ENCODE measurements around the gene CALCR.

Gene CALCR

DNA sequence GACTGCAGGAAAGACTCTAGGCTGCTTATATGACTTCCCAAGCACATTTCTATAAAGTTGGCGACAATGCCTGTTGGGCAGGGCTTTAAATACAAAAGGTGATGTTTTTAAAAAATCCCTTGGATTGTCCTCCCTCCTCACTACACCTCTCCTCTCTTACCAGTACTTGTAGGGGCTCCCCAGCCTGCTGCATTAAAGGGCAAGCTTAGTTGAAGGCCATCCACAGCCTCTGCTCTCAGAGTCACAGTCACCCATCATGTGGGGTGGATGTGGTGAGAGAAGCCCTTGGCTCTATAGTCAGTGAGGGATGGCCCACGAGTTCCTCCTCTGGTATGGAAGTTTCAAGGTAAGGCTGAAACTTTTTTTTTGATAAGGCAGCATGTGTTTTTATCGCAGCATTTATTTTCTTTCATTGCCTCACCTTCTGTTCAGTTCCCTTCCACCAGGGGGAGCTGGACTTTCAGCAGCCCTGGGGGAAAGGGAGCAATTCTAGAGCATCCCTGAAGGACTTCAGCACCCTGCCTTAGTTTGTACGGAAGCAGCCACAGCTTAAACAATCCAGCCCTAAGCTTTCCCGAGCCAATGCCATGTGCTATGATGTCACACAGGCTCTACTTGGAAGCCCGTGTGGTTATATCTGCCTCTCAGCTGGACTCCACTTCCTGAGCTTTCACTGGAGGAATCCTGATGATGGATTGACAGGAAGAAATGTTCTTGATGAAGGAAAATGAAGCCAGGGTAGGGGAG is 131.9 kb downstream of the CALCR start:
- DNase-seq, result peak; percentile 43 to 69 (median 62)

DNA sequence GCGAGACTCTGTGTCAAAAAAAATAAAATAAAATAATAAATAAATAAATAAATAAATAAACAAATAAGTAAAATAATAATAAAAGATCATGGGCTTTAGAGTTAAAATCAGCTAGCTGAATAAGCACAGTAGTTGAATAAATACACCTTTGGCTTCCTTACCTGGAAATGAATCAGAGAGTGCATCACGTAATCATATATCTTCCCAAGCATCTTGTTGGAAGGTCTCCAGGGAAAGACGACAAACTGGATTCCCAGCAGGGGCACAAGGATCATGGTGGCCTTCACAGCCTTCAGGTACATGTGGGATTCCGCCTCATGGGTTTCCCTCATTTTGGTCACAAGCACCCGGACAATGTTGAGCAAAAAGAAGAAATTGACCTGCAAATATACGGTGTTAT is 138.7 kb downstream of the CALCR start:
- no peak for DNase-seq

DNA sequence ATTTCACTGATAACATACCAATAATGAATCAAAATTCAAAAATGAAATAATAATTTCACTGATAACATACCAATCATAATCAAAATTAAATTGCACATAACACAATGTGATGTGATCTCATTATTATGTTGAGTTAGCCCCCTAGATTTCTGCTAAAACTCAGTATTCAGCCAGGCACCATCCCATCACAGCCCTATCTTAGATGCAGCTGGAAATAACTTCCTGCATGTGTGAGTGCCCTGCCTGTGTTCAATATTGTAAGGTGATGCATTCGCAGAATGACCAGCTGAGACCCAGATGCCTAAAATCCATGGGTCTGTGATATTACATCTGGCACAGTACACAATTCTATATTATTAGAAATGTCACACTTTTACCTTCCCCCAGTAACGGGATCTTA is 142.4 kb downstream of the CALCR start:
- no peak for DNase-seq

DNA sequence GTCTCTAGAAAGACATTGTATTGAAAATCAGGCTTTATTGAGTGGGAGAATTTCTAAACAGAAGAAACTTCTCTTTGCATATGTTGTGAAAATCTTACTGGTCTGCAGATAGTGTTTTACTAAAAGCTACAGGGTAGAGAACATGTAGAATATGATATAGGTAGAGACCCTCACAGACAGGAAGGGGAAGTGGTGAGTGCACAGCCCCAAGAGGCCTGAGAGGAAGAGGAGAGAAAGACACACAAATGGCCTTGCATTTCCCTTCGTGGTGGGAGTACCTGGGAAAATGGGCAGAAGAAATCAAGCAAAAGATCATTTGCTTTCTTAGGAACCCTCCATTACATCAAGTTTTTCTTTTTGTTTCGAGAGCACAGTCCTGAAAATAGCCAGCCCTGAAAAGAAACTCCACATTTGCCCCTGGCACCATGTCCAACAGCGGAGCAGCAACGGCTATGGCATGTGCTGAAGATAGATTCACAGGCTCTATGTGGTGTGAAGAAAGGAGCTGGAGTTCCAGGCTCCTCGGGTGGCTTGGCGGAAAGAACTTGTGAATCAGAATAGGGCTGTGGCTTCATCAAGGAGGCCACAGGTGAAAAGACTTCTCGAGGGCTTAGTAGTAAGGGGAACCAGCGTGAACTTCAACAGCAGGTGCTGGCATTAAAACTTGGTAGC is 143.5 kb downstream of the CALCR start:
- DNase-seq, result no peak

DNA sequence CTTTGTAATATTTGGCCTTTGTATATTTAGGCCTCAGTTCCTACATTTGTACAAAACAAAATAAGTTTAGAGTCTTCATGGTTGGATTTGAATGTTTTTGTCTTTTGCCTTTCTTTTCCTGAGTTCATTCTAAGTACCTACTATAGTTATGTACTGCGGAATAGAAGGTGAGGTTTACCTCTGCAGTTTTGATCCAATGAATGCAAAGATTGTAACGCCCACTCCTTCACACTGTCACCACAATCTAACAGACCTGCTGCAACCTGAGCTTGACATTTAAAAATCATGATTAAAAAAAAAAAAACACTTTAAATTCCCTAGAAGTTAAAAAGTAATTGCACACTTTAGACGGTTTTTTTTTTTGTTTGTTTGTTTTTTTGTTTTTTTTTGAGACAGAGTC is 145.0 kb downstream of the CALCR start:
- DNase-seq, result no peak

DNA sequence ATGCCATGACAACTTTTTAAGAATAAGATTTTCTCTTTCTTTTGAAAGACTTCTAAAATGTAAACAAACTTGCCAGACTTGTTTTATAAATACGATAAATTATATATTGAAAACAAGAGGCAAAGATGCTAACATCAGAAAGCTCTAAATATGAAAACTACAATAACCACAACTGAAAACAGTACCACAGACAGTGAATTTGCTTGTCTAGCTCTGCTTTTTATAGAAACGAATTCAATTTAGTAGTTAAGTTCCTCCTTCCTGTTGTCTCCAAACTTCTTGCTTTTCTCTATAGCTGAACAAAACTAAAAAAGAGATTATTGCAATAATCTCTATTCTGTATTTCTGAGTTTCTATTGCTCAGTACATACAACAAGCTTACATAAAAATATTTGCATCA is 147.4 kb downstream of the CALCR start:
- peak in 1 of 3 donors; percentile 15 for DNase-seq

DNA sequence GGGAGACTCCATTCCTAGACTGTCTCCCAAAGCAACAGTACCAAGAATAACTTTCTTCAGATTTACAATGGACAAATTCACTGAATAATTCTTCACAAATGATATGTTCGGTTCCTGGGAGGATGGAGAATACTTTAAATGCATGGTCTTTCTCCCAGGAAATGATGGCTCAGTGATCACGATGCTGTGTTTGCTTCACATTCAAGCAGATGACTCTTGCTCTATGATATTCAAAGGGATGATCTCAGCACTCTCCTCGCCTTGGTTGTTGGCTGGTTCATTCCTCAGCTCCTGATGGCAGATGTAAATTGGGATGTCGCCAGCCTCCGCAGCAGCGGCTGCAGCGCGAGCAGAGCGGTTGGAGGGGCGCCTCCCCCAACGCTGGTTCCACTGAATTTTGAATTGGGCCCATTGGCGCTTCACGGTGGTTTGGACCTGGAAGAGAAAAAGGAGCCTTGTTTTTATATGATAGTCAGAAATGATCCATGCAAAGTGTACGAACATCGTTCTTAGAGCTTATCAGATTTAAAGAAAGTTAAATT is 148.3 kb downstream of the CALCR start:
- DNase-seq, result no peak

DNA sequence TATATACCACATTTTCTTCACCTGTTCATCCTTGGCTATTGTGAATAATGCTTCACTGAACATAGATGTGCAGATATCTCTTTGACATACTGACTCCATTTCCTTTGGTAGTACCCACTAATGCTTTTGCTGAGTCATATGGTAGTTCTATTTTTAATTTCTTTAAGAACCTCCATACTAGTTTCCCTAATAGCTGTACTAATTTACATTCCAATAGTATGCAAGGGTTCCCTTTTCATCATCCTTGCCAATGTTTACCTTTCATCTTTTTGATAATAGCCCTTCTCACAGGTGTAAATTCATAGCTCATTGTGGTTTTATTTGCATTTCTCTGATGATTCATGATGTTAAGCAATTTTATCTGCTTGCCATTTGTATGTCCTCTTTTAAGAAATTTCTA is 159.9 kb downstream of the CALCR start:
- no peak for DNase-seq

DNA sequence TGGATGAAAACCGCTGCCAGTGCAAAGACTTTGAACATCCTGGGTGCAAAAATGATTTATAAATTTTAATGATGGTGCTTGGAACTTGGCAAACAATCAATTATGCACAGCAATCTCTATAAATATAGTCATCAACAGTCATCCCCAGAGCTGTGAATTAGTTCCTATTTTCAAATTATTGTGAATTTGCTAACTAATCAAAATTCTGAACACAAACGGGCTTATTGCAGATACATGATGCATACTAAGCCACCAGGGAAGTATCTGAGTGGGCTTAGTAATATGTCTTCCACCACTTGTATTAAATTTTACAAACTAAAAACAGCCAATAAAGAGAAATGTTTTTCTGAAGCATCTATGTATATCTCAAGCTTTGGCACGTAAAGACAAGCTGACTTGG is 165.2 kb downstream of the CALCR start:
- DNase-seq, result no peak

DNA sequence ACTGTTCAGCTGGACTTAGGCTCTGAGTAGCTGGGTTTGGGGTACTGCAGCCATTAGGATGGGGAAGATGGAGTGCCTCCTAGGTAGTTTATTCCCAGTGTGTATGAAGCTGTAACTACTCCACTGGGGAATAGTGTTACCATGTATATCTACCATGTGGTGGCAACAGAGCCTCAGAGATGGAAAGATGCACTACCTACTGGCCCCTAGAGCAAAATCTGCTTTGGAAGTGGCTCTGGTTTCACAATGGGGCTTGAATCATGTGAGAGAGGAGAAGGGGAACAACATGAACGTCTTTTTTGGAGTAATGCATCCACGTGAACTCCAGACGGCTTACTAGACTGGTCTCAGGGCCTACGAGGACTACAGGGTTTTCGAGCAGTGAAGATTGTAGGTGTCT is 167.3 kb downstream of the CALCR start:
- DNase-seq, result no peak

DNA sequence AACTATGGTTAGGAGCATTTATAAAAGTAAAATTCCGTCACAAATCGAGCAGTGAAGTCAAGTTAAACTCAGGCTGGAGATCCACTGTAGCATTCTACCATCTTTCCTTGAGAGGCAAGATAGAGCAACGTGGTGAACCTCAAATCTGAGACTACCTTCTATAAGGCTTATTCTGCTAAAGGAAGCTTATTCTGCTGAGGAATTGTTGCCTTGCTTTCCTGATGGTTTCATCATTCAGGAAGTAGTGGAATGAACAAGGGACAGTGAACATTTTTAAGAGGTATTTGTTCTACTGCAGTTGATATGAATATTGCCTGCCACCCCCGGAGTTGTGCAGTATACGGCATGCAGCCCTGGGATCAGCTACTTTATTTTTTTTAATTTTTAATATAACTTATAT is 171.6 kb downstream of the CALCR start:
- no peak for DNase-seq

DNA sequence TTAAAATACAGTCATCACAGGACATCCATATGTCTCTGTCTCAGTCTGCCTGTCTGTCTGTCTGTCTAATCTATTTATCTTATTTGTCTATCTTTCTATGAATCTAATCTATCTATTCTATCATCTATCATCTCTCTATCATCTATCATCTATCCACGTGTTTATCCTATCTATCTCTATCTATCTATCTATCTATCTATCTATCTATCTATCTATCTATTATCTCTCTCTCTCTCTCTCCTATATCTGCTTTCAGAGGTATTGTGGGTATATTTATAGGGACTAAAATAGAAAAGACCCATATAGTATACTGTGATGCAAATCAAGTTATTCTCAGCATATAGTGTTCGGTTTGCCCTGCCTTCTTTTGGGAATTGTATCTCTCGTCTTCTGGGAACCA is 174.9 kb downstream of the CALCR start:
- DNase-seq, result no peak

DNA sequence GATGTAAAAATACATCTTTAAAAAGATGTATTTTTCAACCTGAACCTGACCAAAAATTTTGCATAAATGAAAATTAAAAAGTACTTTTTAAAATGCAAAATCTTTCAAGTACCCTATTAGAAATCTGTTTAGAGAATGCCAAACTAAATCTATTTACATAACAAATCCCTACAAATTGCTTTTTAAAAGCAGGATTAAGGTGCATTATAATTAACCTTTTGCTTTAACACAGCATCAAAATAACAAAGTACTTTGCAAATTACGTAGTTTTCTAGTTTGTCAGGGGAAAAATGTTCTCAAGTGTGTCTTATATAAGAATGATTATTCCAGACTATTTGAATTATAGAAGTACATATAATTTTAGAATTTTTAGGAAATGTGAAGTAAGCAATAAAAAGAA is 181.5 kb downstream of the CALCR start:
- no peak for DNase-seq

DNA sequence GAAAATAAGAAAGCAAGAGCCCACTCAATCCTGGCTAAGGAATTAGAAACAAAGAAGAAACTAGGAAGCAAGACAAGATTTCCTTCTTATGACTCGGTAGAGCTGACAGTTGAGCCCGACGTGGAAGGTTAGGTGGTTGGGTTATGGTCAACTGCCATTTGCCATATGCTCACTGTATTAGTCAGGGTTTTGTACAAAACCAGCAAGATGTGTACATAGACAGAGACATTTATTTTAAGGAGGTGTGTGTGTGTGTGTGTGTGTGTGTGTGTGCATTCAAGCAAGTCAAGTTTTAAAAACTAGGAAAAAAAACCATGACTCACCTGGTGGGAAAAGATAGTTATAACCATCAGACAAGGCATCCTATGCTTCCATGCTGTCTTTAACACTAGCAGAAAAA is 183.9 kb downstream of the CALCR start:
- no peak for DNase-seq

DNA sequence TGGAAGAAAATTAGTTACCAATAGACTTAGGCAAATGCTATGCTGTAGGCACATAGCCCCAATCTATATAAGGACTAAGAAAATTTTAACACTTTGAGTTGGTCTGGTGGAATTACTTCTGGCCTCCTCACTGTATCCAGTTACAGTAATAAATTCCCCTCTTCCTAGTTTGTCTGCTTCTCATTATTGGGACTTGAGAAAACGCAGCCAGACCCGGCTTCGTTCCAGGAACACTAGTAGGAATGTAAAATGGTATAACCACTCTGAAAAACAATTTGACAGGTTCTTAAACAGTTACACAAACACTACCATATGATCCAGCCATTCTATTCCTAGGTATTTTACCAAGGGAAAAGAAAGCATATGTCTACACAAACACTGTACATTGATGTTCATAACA is 192.2 kb downstream of the CALCR start:
- DNase-seq, result no peak

DNA sequence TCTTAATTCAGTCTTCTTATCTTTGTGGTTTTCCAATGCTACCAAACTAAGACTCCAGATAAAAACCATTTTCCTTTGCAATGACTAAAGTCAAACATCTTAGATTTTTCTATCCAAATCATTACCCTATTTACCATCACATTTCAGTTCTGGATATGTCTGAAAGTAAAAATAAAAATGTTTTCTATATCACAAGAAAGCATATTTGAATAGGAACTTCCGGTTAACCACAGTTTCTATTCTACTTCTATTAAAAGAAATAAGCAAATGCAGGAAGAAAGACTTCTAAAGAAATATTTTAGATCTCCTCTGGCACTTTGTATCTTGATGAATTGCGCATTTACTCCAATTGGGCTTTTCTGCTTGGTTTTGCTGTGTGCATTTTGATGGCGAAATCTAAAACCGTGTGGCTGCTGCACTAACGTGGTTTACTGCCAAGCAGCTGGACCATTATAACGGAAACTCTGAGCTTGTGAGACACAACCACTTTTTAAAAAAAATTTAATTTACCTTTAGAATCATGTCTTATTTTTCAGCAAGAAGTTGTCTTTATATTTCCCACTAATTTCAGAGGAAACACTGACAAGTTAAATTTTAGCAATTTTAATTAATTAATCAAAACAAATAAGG is 196.3 kb downstream of the CALCR start:
- no peak for DNase-seq

DNA sequence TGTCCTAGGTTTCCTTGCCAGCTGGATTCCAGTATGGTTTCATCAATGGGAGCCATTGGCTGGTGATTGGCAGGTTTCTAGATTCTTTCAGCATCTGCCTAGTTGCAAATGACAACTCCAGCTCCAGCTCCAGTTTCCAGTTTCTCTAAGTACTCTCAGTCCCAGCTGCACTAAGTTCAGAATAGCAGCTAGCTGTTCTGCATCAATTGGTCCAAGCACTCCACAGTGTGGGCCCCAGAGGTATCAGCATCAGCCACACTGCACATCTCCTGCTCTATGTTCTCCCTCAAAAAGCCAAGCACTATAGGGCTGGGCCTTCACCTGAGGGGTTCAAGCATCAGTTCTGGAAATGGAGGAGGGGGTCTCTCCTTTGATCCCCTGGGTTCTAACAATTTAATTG is 198.9 kb downstream of the CALCR start:
- no peak for DNase-seq
